Peyer's patch (tissue), 4 donors: ENCODE results near the gene NBDY.
"Not testable (repeated sequence)": the region's sequence is repeated elsewhere in the genome, so short reads cannot be mapped to it uniquely, and the experiment has no call there.

ENCODE experiments used
- CTCF ChIP-seq, 6 experiments: fragments of 450-650 bp in 4 of 6; fragments of 200-600 bp in 2 of 6; sonication (generic) in 1 of 6; IDR thresholded peaks; one replicate each; pipeline ENCODE4 v1.5.1; 2017 to 2019; ENCODE audit warnings: antibody characterized with exemption in 6 of 6, mild to moderate bottlenecking in 3 of 6, moderate library complexity in 1 of 6
- POLR2A ChIP-seq, 2 donors: fragments of 450-650 bp; IDR thresholded peaks; one replicate each; pipeline ENCODE4 v1.5.1; 2017; ENCODE audit warnings: antibody characterized with exemption in 2 of 2, mild to moderate bottlenecking in 2 of 2, moderate library complexity in 2 of 2

- TF ChIP-seq CTCF (IDR thresholded peaks at IDR 0.05): peak in 1 of 6 experiments; percentile 41
- TF ChIP-seq POLR2A (IDR thresholded peaks at IDR 0.05): not testable (repeated sequence)
These were observed 38.5 kb downstream of the NBDY start for GRCh38 chrX:56767348-56768119.
